AG20443 (cell line): ENCODE measurements around the gene CPNE4.
A peak's percentile ranks its signal among the peaks of the same experiment; 100 is the strongest.
"Not testable (repeated sequence)": the region's sequence is repeated elsewhere in the genome, so short reads cannot be mapped to it uniquely, and the experiment has no call there.

Source experiments
- DNase-seq: peaks from one replicate; pipeline ENCODE4 v3.0.0; 2012; ENCODE audit warnings: low spot score, mixed read lengths

Gene CPNE4

GRCh38 chr3:132034486-132035464, at the start of gene CPNE4:
Gene CPNE4 (minus strand): TSS chr3:132035014.
- DNase-seq, result peak; percentile 96

DNA sequence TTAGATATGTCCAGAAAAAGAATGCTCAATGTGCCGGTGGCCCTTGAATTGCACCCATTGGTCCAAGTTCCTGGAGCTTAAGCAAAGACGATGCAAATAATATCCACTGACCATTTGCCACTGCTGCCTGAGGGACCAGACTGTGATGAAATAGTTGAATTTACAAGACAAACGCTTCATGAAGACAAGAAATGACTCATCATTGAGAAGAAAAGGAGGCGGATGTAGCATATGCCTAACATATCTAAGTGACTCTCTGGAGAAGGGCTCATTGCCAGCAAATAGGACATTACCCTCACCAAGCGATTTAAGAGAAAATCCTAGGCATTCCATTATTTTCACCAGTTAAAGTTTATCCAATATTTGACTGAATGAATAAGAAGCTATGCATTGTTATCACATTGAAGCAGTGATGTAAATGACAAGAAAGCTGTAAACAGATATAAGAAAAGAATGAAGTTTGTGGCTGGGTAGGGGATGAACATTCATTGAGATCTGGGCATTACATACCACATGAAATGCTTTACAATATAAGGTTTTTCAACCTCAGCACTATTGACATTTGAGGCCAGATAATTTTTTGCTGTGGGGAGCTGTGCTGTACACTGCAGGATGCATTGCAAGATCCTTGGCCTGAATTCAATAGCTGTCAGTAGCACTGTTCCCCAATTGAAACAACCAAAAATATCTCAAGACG, 48.9 kb upstream of the CPNE4 start:
- no peak for DNase-seq

- DNase-seq, result no peak
Observed at GRCh38 chr3:132083159-132083558, 48.3 kb upstream of the CPNE4 start.

GRCh38 chr3:132079147-132079546, 44.3 kb upstream of the CPNE4 start:
- no peak for DNase-seq

DNA sequence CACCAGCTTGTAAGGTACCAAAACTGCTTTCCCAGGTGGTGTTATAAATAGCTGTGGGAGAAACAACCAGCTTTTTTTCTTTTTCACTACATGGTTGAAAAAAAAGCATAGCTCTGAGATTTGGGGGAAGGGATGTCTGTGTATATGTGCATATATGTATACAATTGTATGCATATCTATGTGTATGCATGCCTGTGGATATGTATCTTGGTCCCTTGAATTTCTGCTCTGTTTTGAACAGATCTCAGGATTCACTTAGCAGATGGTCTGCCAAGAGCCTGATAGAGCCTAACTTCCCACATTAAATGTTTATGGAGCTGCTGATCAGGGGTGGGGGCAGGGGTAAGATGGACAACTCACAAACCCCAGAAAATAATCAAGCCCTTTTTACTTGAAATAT, 39.0 kb upstream of the CPNE4 start:
- no peak for DNase-seq

GRCh38 chr3:132071043-132071442, 36.2 kb upstream of the CPNE4 start:
- DNase-seq, result no peak

DNA sequence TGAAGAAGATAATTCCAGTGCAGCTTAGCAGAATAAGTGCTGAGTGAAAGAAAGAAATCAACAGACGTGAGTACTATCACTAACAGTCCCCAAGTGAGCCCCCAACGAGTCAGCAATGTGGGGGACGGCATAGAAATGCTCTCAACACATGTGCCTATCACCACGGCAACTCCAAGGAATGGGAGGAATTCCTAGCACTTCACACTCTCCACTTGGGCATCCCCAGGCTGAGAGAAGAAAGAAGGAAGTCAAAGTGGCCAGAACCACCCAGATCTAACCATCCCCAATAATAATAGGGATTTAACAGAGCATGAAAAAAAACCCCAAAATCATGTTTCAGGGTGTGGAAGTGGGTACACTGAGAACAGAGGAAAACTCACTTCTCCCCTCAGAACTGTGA, 29.3 kb upstream of the CPNE4 start:
- DNase-seq, result no peak

GRCh38 chr3:132062535-132062934, 27.7 kb upstream of the CPNE4 start:
- DNase-seq, result no peak

GRCh38 chr3:132055872-132056271, 21.1 kb upstream of the CPNE4 start:
- no peak for DNase-seq

DNA sequence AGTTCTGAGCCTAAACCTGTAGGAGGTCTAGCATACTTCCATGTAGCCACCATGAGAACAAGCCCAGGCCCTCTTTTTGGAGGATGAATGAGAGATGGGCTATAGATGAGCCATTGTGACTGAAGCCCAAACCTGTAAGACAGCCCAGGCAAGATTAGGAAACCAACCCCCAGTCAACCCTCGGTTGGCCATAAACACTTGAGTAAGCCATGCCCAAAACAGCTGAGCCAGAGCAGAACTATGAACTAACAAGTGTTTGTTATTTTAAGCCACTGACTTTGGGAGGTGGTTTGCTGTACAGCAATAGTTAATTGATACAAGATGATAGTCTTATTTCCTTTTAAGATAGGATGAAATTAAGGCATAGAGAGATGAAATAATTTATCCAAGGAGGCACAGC, 12.4 kb upstream of the CPNE4 start:
- DNase-seq, result no peak

DNA sequence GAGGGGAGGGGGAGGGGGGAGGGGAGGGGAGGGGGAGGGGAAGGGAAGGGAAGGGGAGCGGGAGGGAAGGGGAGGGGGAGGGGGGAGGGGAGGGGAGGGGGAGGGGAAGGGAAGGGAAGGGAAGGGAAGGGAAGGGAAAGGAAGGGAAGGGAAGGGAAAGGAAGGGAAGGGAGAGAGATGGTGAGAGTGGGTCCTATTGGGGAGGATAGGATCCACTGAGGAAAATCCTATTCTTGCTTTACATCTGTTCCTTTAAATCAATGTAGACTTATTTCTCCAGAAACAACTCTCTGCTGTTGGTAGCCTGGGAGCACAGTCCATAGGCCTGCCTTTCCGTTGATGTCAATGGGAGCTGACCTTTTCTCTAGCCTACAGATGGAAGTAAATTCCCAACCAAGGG, 10.1 kb upstream of the CPNE4 start:
- not testable (repeated sequence) for DNase-seq

DNA sequence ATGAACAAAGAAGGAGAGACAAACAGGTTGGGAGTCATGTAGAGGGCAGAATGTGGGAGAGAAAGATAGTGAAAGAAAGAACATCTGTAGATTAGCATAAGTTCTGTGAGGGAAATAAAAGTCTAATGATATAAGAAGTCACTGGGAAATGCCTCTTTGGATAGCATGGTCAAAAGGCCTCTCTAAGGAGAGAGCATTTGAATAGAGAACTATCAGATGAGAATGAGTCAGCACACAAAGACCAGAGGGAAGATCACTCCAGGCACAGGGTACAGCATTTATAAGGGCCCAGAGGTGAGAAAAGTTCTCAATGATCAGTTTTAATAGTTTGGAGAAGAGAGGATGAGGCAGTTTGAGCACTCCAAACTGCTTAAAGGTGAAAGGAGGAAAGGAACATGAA, 7.9 kb upstream of the CPNE4 start:
- DNase-seq, result no peak

- DNase-seq, result peak; percentile 30
Observed at GRCh38 chr3:132038198-132038825, 3.5 kb upstream of the CPNE4 start.

DNA sequence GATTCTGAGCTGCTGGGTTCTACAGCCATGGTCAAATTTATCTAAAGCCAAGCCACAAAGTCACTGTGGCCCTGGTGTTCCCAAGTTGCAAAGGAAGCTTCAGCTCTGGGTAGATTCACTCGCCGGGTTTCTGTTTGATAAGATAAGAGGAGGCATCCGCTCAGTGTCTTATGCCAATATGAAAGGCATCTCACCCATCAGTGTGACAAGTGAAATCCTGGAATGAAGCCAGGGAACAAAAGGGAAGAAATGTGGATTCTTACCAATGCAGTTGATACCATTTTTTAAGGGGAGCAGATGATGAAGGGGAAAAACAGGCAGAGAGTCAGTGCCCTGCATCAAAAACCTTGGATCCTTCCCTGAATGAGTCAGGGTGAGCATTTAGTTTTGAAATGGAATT, 2.8 kb upstream of the CPNE4 start:
- no peak for DNase-seq

DNA sequence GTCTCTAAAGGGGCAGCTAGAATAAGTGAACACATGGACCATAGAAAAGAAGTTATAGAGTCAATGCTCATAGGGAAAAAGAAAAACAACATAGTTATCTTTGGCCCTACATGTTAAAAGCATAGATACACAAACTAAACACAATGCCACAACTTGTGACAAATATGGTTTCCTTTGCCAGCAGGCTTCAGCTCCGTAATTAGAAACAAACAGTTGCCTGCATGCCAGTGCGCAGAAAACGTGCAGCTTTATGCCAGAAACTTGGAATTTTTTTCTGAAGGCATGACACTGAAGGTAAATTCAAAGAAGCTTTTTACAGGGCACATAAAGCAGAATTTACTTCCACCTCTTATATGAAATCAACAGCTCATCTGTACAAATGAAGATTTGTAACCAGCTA, 2.2 kb upstream of the CPNE4 start:
- no peak for DNase-seq

- DNase-seq, result no peak
Observed at GRCh38 chr3:132034097-132034485, 723 bp downstream of the CPNE4 start.

GRCh38 chr3:132033471-132033870, 1.3 kb downstream of the CPNE4 start:
- DNase-seq, result no peak

GRCh38 chr3:132032959-132033358, 1.9 kb downstream of the CPNE4 start:
- DNase-seq, result no peak

- DNase-seq, result peak; percentile 86
Observed at GRCh38 chr3:132029182-132029902, 5.5 kb downstream of the CPNE4 start.

DNA sequence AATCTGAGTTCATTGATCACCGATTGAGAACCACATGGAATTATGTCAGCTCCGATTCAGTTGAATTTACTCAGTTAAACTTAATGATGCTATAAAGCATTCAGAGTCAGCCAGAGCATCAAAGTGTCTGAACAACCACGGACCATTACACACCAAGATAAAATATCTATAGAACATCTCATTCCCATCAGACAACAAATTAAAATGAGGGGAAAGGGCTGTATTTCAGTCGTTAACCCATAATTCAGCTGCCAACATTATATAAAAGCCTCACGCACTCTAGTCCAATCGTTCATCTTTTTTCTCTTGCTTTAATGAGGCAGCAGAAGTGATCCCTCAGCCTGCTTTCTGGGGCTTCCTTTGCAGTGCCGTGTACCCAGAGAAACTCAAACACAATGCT, 11.9 kb downstream of the CPNE4 start:
- no peak for DNase-seq

DNA sequence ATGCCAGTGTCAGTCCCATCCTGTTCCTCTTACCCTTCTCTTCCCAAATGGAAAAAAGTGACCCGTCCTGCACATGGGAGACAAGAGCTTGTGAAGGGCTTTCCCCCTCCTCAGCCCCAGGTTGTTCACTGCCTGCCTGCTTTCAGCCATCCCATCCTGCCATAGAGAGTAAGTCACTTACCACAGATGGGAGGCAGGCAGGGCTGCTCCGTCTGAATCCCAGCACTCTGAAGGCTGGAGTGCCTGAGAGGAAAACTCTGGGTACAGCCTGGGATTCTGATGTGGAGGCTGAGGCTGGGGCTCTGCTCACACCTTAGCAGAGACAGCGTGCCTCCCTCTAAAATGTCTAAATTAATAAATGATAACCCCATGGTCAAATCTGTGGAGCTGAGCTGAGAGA, 14.8 kb downstream of the CPNE4 start:
- no peak for DNase-seq

DNA sequence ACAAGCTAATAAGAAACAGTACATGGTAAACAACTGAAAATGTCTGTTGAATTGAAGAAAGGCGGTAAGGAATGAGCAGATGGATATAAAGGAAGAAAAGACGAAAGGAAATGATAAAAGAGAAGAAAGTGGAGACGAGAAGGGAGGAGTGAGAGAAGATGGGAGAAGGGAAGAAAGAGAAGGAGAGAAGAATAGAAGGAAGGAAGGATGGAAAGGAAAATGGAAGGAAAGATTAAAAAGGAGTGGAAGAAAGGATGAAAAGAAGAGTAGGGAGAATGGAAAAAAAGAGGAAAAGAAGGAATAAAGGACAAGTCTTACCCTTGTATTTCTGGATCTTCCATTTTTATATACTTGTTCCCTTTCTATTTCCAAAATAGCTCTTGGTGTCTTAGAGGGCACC, 17.7 kb downstream of the CPNE4 start:
- DNase-seq, result no peak
